RWPE2 (cell line): ENCODE data around the gene ZSCAN26.

Experiments used
- ATAC-seq: fragments of 200-7000 bp; cut with Tn5 transposase; 3 replicates; pipeline ENCODE4 v1.9.1; 2021; ENCODE audit warnings: low read depth
- DNase-seq: peaks from one replicate; pipeline ENCODE4 v3.0.0-alpha.2; 2020; ENCODE audit warnings: low spot score
- H3K27ac ChIP-seq: fragments of 450-650 bp; 2 replicates; pipeline ENCODE4 v1.5.1; 2017; ENCODE audit warnings: mild to moderate bottlenecking; ENCODE audit not compliant: poor library complexity, severe bottlenecking
- H3K27me3 ChIP-seq: fragments of 250-450 bp; sonication (Bioruptor Pico); 2 replicates; pipeline ENCODE4 v1.5.1; 2021; ENCODE audit warnings: mild to moderate bottlenecking, moderate library complexity; ENCODE audit not compliant: insufficient read depth, poor library complexity, severe bottlenecking
- H3K36me3 ChIP-seq: fragments of 250-450 bp; sonication (Bioruptor Pico); 2 replicates; pipeline ENCODE4 v1.5.1; 2020; ENCODE audit warnings: low read depth, mild to moderate bottlenecking, moderate library complexity
- H3K4me1 ChIP-seq: fragments of 250-450 bp; sonication (Bioruptor Pico); 2 replicates; pipeline ENCODE4 v1.5.1; 2021; ENCODE audit warnings: mild to moderate bottlenecking, moderate library complexity; ENCODE audit not compliant: insufficient read depth, poor library complexity, severe bottlenecking
- H3K4me3 ChIP-seq: fragments of 250-450 bp; sonication (Bioruptor Pico); 2 replicates; pipeline ENCODE4 v1.5.1; 2021; ENCODE audit warnings: mild to moderate bottlenecking, moderate library complexity; ENCODE audit not compliant: severe bottlenecking
- H3K9me3 ChIP-seq: fragments of 250-450 bp; sonication (Bioruptor Pico); 2 replicates; pipeline ENCODE4 v1.5.1; 2021; ENCODE audit warnings: mild to moderate bottlenecking, moderate library complexity; ENCODE audit not compliant: severe bottlenecking
- TF ChIP-seq, protein P1 (sequence below): fragments of 450-650 bp; IDR thresholded peaks from one replicate; pipeline ENCODE4 v1.5.1; 2017; ENCODE audit warnings: mild to moderate bottlenecking, moderate library complexity; ENCODE audit not compliant: poor library complexity, severe bottlenecking

The ZSCAN26 gene

DNA sequence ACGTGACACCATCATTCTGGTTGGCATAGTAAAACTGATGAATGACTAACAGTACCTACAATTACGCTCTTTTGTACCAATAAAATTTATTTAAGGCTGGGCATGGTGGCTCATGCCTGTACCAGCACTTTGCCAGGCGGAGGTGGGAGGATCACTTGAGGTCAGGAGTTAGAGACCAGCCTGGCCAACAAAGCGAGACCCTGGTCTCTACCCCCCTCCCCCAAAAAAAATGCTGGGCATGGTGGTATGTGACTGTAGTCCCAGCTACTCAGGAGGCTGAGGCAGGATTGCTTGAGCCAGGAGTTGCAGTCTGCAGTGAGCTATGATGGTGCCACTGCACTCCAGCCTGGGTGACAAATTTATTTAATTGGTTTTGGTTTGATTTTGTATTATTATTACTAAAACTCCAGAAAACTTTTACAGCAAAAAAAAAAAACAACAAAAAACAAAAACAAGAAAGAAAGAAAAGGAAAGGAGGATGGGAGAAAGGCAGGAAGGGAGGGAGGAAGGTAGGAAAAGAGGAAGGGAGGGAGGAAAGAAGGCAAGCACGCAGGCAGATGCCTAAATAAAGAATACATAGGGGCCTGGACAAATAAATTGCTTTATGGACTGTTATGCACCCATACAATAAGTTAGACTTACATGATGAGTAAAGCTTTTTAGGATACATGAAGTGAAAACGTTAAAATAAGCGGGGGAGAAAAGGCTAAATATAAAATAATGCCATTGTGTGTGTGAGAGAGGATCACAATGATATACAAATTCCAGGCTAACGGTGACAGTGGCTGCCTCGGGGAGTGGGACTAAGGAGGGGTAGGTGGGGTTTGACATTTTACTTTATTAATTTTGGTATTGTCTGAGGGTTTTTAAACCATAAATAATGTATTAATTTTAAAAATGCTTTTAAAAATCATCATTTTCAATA lies 42.5 kb upstream of the ZSCAN26 start:
- no peak for ATAC-seq
- H3K4me1 ChIP-seq, result peaks cover 12% of the 10 kb centered on the region
- peak overlapping the region; percentile 63 for H3K27ac ChIP-seq

DNA sequence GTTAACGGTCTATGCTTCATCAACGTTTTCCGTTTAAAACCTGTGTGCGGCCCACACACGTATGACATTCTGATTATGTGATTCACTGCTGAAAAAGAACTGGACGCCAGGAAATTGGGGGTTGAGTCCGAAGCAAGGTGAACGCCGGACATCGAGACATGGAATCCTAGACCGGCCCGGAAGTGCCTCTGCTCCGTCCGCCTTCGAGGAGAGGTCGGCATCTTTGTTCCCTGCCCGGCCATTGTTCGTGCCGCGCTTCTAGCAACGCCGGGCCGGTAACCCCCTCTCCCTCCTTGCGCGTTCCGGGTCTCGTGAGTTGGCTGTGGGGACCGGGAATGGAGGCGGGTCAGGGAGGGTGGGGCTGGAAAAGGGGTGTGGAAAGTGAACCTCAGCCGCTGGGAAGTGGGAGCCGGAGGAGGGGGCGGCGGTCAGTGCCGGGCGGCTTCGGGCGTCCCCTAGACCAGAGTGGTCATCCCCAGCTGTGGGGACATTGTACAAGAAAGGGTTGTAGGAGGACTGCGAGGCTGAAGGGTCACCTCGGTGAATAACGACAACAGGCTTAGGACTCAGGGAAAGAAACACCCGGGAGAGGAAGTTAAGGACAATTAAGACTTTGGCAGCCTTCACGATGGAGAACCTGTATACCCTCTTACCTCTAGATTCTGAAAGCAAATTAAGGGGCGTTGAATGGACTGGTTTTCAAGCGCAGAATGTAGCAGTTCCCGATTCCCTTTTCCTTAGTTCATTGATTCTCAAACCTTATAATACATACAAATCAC lies 41.7 kb upstream of the ZSCAN26 start, which contains the start of gene ZSCAN9:
Gene ZSCAN9 (plus strand): TSS at position 220 of the 779 bp plus-strand sequence. CDS start 1,810 bp downstream, outside the sequence.
- Histone ChIP-seq H3K27ac (peak within 1 kb of the TSS; percentile 63), H3K4me3 (peak within 1 kb of the TSS; percentile 64), H3K4me1 (peaks cover 12% of the 10 kb centered on the region), H3K9me3 (no peaks in the 10 kb centered on the region), H3K36me3 (peaks cover 39% of the 10 kb centered on the region), H3K27me3 (no peaks in the 10 kb centered on the region)
- peak; percentile 89 for DNase-seq
- ATAC-seq, result peak; percentile 97
- TF ChIP-seq, protein P1, sequence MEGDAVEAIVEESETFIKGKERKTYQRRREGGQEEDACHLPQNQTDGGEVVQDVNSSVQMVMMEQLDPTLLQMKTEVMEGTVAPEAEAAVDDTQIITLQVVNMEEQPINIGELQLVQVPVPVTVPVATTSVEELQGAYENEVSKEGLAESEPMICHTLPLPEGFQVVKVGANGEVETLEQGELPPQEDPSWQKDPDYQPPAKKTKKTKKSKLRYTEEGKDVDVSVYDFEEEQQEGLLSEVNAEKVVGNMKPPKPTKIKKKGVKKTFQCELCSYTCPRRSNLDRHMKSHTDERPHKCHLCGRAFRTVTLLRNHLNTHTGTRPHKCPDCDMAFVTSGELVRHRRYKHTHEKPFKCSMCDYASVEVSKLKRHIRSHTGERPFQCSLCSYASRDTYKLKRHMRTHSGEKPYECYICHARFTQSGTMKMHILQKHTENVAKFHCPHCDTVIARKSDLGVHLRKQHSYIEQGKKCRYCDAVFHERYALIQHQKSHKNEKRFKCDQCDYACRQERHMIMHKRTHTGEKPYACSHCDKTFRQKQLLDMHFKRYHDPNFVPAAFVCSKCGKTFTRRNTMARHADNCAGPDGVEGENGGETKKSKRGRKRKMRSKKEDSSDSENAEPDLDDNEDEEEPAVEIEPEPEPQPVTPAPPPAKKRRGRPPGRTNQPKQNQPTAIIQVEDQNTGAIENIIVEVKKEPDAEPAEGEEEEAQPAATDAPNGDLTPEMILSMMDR, result no peak

More for the DNA sequence above, 42.5 kb upstream of the ZSCAN26 start:
- DNase-seq, result no peak
- TF ChIP-seq, protein P1, result no peak
- no peaks in the 10 kb centered on the region for H3K27me3 ChIP-seq
- no peaks in the 10 kb centered on the region for H3K9me3 ChIP-seq
- H3K36me3 ChIP-seq, result peaks cover 30% of the 10 kb centered on the region
- peak overlapping the region; percentile 64 for H3K4me3 ChIP-seq

DNA sequence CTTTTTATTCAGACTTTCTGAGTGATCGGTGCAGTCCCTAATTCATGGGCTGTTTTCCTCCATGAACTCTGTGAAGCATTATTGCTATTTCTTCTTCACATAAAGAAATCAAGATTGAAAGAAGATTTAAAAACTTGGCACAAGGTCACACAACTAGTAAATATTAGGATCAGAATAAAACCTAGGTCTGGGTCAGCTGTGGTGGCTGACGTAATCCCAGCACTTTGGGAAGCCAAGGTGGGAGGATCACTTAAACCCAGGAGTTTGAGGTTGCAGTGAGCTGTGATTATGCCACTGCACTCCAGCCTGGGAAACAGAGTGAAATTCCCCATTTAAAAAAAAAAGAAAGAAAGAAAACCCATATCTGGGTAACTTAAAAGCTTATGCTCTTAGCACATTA lies 40.5 kb upstream of the ZSCAN26 start:
- H3K27ac ChIP-seq, result no peak overlapping the region
- no peaks in the 10 kb centered on the region for H3K9me3 ChIP-seq
- DNase-seq (no peak), ATAC-seq (no peak)
- peaks cover 51% of the 10 kb centered on the region for H3K36me3 ChIP-seq
- TF ChIP-seq, protein P1, result no peak
- no peaks in the 10 kb centered on the region for H3K27me3 ChIP-seq
- peak overlapping the region; percentile 64 for H3K4me3 ChIP-seq
- H3K4me1 ChIP-seq, result peaks cover 12% of the 10 kb centered on the region

DNA sequence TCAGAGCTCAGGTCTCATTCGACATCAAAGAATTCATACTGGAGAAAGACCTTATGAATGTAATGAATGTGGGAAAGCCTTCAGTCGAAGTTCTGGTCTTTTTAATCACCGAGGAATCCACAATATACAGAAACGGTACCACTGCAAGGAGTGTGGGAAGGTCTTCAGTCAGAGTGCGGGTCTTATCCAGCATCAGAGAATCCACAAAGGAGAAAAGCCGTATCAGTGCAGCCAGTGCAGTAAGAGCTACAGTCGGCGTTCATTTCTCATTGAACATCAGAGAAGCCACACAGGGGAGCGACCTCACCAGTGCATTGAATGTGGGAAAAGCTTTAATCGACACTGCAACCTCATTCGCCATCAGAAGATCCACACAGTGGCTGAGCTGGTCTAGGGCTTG lies 34.2 kb upstream of the ZSCAN26 start:
- Histone ChIP-seq H3K27me3 (no peaks in the 10 kb centered on the region), H3K4me1 (no peaks in the 10 kb centered on the region), H3K4me3 (no peak overlapping the region), H3K9me3 (no peaks in the 10 kb centered on the region), H3K27ac (no peak overlapping the region), H3K36me3 (peaks cover 61% of the 10 kb centered on the region)
- ATAC-seq, result no peak
- DNase-seq, result no peak
- TF ChIP-seq, protein P1, result no peak
